GM12875 (cell line): ENCODE data around the gene PRKCI.
A peak's percentile ranks its signal among the peaks of the same experiment; 100 is the strongest.
"Not testable (repeated sequence)": the region's sequence is repeated elsewhere in the genome, so short reads cannot be mapped to it uniquely, and the experiment has no call there.

Experiments used
- H3K4me3 ChIP-seq: one replicate; pipeline ENCODE4 v1.5.1; 2011; ENCODE audit warnings: low read depth, low read length, control low read depth
- CTCF ChIP-seq: IDR thresholded peaks from 2 replicates; pipeline ENCODE4 v1.5.1; 2011; ENCODE audit warnings: low read depth, mild to moderate bottlenecking, control low read depth, inconsistent platforms, low read length, moderate library complexity, borderline replicate concordance; ENCODE audit not compliant: insufficient read depth

Gene PRKCI

GRCh38 chr3:170221924-170222646 lies at the start of gene PRKCI:
Gene PRKCI, plus strand, starts transcription at chr3:170222424. Its CDS starts 246 bp downstream, at chr3:170222670.
- no peak for TF ChIP-seq CTCF
- peak within 1 kb of the TSS; percentile 74 for H3K4me3 ChIP-seq

- no peak for TF ChIP-seq CTCF
- no peak overlapping the region for H3K4me3 ChIP-seq
Observed at GRCh38 chr3:170178651-170179050, 43.6 kb upstream of the PRKCI start.

GRCh38 chr3:170179432-170179831 lies 42.8 kb upstream of the PRKCI start:
- TF ChIP-seq CTCF = no peak
- H3K4me3 ChIP-seq = no peak overlapping the region

GRCh38 chr3:170180079-170180907 lies 41.9 kb upstream of the PRKCI start:
- H3K4me3 ChIP-seq = peak overlapping the region; percentile 90
- TF ChIP-seq CTCF = no peak

- TF ChIP-seq CTCF = no peak
- H3K4me3 ChIP-seq = peak within 1 kb of the TSS; percentile 90
Observed at GRCh38 chr3:170180908-170181885, 41.0 kb upstream of the PRKCI start, which contains the start of gene PHC3. Gene PHC3, minus strand, starts transcription at chr3:170181733. Its CDS starts 18 bp downstream, at chr3:170181715.

- no peak overlapping the region for H3K4me3 ChIP-seq
- no peak for TF ChIP-seq CTCF
Observed at GRCh38 chr3:170189398-170190256, 32.6 kb upstream of the PRKCI start.

- H3K4me3 ChIP-seq = not testable (repeated sequence)
Observed at GRCh38 chr3:170195759-170196158, 26.5 kb upstream of the PRKCI start.
